H9 (cell line): Measurements from ENCODE around the gene ZNF783. TPM values are rescaled to one million over a fixed set of nuclear protein-coding genes. Genes with fewer than 3 reads are reported as not detected.

Source experiments
- DNase-seq: peaks from one replicate; pipeline ENCODE4 v3.0.0-alpha.2; 2017
- H2AFZ ChIP-seq: one replicate; pipeline ENCODE4 v1.6.1; 2013; ENCODE audit warnings: mild to moderate bottlenecking, low read length, control low read depth, moderate library complexity
- H2AK5ac ChIP-seq: 2 replicates; pipeline ENCODE4 v1.6.1; 2013; ENCODE audit warnings: low read length, control low read depth, mixed read lengths; ENCODE audit not compliant: insufficient read length
- H2BK120ac ChIP-seq: one replicate; pipeline ENCODE4 v1.6.1; 2013; ENCODE audit warnings: low read depth, mild to moderate bottlenecking, low read length, control low read depth, inconsistent platforms; ENCODE audit not compliant: poor library complexity, severe bottlenecking
- H2BK12ac ChIP-seq: 2 replicates; pipeline ENCODE4 v1.6.1; 2013; ENCODE audit warnings: low read length, control low read depth, mixed read lengths, low read depth; ENCODE audit not compliant: insufficient read length
- H2BK15ac ChIP-seq: 2 replicates; pipeline ENCODE4 v1.6.1; 2013; ENCODE audit warnings: low read depth, low read length, control low read depth
- H2BK20ac ChIP-seq: one replicate; pipeline ENCODE4 v1.6.1; 2013; ENCODE audit warnings: low read depth, mild to moderate bottlenecking, low read length, control low read depth, inconsistent platforms; ENCODE audit not compliant: poor library complexity, severe bottlenecking
- H2BK5ac ChIP-seq: 2 replicates; pipeline ENCODE4 v1.6.1; 2013; ENCODE audit warnings: low read length, control low read depth, mixed read lengths; ENCODE audit not compliant: insufficient read length
- H3K14ac ChIP-seq: 2 replicates; pipeline ENCODE4 v1.6.1; 2013; ENCODE audit warnings: low read length, control low read depth; ENCODE audit not compliant: insufficient read depth
- H3K18ac ChIP-seq: 2 replicates; pipeline ENCODE4 v1.6.1; 2013; ENCODE audit warnings: low read depth, mild to moderate bottlenecking, mixed read lengths, low read length, control low read depth; ENCODE audit not compliant: insufficient read length
- H3K23ac ChIP-seq: 2 replicates; pipeline ENCODE4 v1.6.1; 2013; ENCODE audit warnings: low read length, control low read depth, mixed read lengths, low read depth; ENCODE audit not compliant: insufficient read length
- H3K23me2 ChIP-seq: 2 replicates; pipeline ENCODE4 v1.6.1; 2013; ENCODE audit warnings: low read depth, mild to moderate bottlenecking, mixed read lengths, low read length, control low read depth; ENCODE audit not compliant: insufficient read length, poor library complexity, severe bottlenecking
- H3K27ac ChIP-seq: 2 replicates; pipeline ENCODE4 v1.5.1; 2013; ENCODE audit warnings: low read length, control low read depth, mixed read lengths, low read depth; ENCODE audit not compliant: insufficient read length
- H3K27me3 ChIP-seq: 2 replicates; pipeline ENCODE4 v1.6.1; 2013; ENCODE audit warnings: low read length, control low read depth, inconsistent platforms; ENCODE audit not compliant: insufficient read depth
- H3K4ac ChIP-seq: 2 replicates; pipeline ENCODE4 v1.6.1; 2013; ENCODE audit warnings: low read depth, mild to moderate bottlenecking, control low read depth, inconsistent platforms, low read length, moderate library complexity
- H3K4me1 ChIP-seq: 2 replicates; pipeline ENCODE4 v1.6.1; 2013; ENCODE audit warnings: low read length, control low read depth, inconsistent platforms; ENCODE audit not compliant: insufficient read depth
- H3K4me2 ChIP-seq: 2 replicates; pipeline ENCODE4 v1.6.1; 2013; ENCODE audit warnings: low read length, control low read depth, mixed read lengths; ENCODE audit not compliant: insufficient read length, insufficient read depth
- H3K56ac ChIP-seq: 2 replicates; pipeline ENCODE4 v1.6.1; 2013; ENCODE audit warnings: low read depth, mild to moderate bottlenecking, mixed read lengths, low read length, control low read depth; ENCODE audit not compliant: insufficient read length
- H3K79me1 ChIP-seq: 2 replicates; pipeline ENCODE4 v1.6.1; 2013; ENCODE audit warnings: low read depth, mild to moderate bottlenecking, moderate library complexity, low read length, control low read depth, inconsistent platforms; ENCODE audit not compliant: insufficient read depth, poor library complexity, severe bottlenecking
- H3K79me2 ChIP-seq: 2 replicates; pipeline ENCODE4 v1.6.1; 2013; ENCODE audit warnings: low read length, control low read depth, inconsistent platforms; ENCODE audit not compliant: insufficient read depth
- H3K9ac ChIP-seq: 2 replicates; pipeline ENCODE4 v1.6.1; 2013; ENCODE audit warnings: low read length, control low read depth, mixed read lengths; ENCODE audit not compliant: insufficient read length; ENCODE audit errors: extremely low read depth
- H3K9me3 ChIP-seq: one replicate; pipeline ENCODE4 v1.6.1; 2013; ENCODE audit warnings: low read depth, low read length, inconsistent platforms; ENCODE audit not compliant: control insufficient read depth
- H3T11ph ChIP-seq: one replicate; pipeline ENCODE4 v1.6.1; 2013; ENCODE audit warnings: mild to moderate bottlenecking, low read length, control low read depth, inconsistent platforms
- H4K20me1 ChIP-seq: one replicate; pipeline ENCODE4 v1.6.1; 2013; ENCODE audit not compliant: control insufficient read depth, insufficient read length, insufficient read depth
- H4K5ac ChIP-seq: 2 replicates; pipeline ENCODE4 v1.6.1; 2013; ENCODE audit warnings: low read depth, mild to moderate bottlenecking, mixed read lengths, low read length, control low read depth; ENCODE audit not compliant: insufficient read length
- H4K8ac ChIP-seq: replicated peaks from 2 replicates; pipeline ENCODE4 v1.6.1; 2013; ENCODE audit warnings: low read length, control low read depth, mixed read lengths, low read depth; ENCODE audit not compliant: insufficient read length
- H4K91ac ChIP-seq: 2 replicates; pipeline ENCODE4 v1.6.1; 2013; ENCODE audit warnings: low read depth, mild to moderate bottlenecking, moderate library complexity, mixed read lengths, low read length, control low read depth; ENCODE audit not compliant: insufficient read length
- H3K27ac Mint-ChIP-seq, 3 experiments: 2 replicates in 2 of 3; 3 replicates in 1 of 3; pipeline ENCODE4 v1.8.0; 2020 to 2021; ENCODE audit warnings: mixed read lengths in 3 of 3, mild to moderate bottlenecking in 1 of 3, moderate library complexity in 1 of 3
- H3K27me3 Mint-ChIP-seq: 2 replicates; pipeline ENCODE4 v1.8.0; 2021; ENCODE audit warnings: low read depth, mild to moderate bottlenecking, moderate library complexity, mixed read lengths
- H3K36me3 Mint-ChIP-seq, 3 experiments: 2 replicates in 2 of 3; 3 replicates in 1 of 3; pipeline ENCODE4 v1.8.0; 2020 to 2021; ENCODE audit warnings: low read depth in 3 of 3, mixed read lengths in 3 of 3; ENCODE audit not compliant: insufficient read depth in 1 of 3
- H3K4me1 Mint-ChIP-seq, 2 experiments: 2 replicates each; pipeline ENCODE4 v1.8.0; 2020; ENCODE audit warnings: mixed read lengths in 2 of 2
- H3K4me3 Mint-ChIP-seq, 2 experiments: 2 replicates in 1 of 2; 3 replicates in 1 of 2; pipeline ENCODE4 v1.8.0; 2020 to 2021; ENCODE audit warnings: mild to moderate bottlenecking in 2 of 2, mixed read lengths in 2 of 2, moderate library complexity in 1 of 2
- H3K9me3 Mint-ChIP-seq, 2 experiments: 2 replicates in 1 of 2; 3 replicates in 1 of 2; pipeline ENCODE4 v1.8.0; 2020; ENCODE audit warnings: mild to moderate bottlenecking in 2 of 2, mixed read lengths in 2 of 2, moderate library complexity in 1 of 2
- CTCF ChIP-seq: fragments of 200-600 bp; sonication (generic); conservative IDR thresholded peaks from 3 replicates; pipeline ENCODE4 v1.8.0; 2021; ENCODE audit warnings: antibody characterized with exemption, mild to moderate bottlenecking
- WGBS: extraction: QIAGEN DNeasy Blood & Tissue Kit; methylation state at CpG from one replicate; pipeline ENCODE4 v1.1.7; 2013; ENCODE audit warnings: missing lambda C conversion rate, low lambda C conversion rate, mixed read lengths; ENCODE audit not compliant: insufficient read length; ENCODE audit errors: extremely low coverage; 5-methylcytosine and 5-hydroxymethylcytosine counted together
- total RNA-seq: library from RNA; stranded (reverse); gene quantifications from 2 replicates; pipeline ENCODE4 v1.2.1, GENCODE V29; 2021

ZNF783 gene
- total RNA-seq, 1 experiment from 2014 or later: 13.6 TPM

- no peak for TF ChIP-seq CTCF
- Histone ChIP-seq H4K20me1 (no peaks in the 10 kb centered on the region), H3K79me1 (no peaks in the 10 kb centered on the region), H4K91ac (no peak overlapping the region), H3K9ac (no peak overlapping the region), H3K79me2 (no peaks in the 10 kb centered on the region), H3K14ac (no peak overlapping the region), H2AFZ (no peak overlapping the region), H2AK5ac (no peak overlapping the region), H3K9me3 (no peaks in the 10 kb centered on the region), H3K4me2 (no peak overlapping the region), H4K8ac (no peak overlapping the region), H3K18ac (no peak overlapping the region), H2BK5ac (no peak overlapping the region), H2BK12ac (no peak overlapping the region), H2BK120ac (no peak overlapping the region), H3K27me3 (no peaks in the 10 kb centered on the region), H3K23ac (no peak overlapping the region), H3K4me1 (no peaks in the 10 kb centered on the region), H4K5ac (no peak overlapping the region), H3T11ph (no peak overlapping the region), H3K27ac (no peak overlapping the region), H2BK15ac (no peak overlapping the region), H3K4ac (no peak overlapping the region), H3K56ac (no peak overlapping the region), H3K23me2 (no peaks in the 10 kb centered on the region), H2BK20ac (no peak overlapping the region)
- Mint-ChIP-seq H3K36me3 (peaks cover 22 to 48% (median 46%) of the 10 kb centered on the region in 3 experiments; a peak in 6 of 7 replicates), H3K4me1 (no peaks in the 10 kb centered on the region), H3K9me3 (no peaks in the 10 kb centered on the region), H3K27me3 (no peaks in the 10 kb centered on the region), H3K27ac (no peak overlapping the region; a peak in 1 of 7 replicates), H3K4me3 (no peak overlapping the region)
- whole genome bisulfite sequencing: no CpG with 5 or more reads among the region's 5 CpGs
- DNase-seq: no peak
These were observed 6.8 kb upstream of the ZNF783 start for GRCh38 chr7:149255174-149255573.
